HG03378 (cell line): Measurements from ENCODE around the gene RPRML.

Experiments used
- ATAC-seq: cut with Tn5 transposase; IDR thresholded peaks from one replicate; pipeline ENCODE4 v1.9.1; 2021; ENCODE audit warnings: mild to moderate bottlenecking, moderate library complexity; ENCODE audit not compliant: unreplicated experiment

RPRML gene

DNA sequence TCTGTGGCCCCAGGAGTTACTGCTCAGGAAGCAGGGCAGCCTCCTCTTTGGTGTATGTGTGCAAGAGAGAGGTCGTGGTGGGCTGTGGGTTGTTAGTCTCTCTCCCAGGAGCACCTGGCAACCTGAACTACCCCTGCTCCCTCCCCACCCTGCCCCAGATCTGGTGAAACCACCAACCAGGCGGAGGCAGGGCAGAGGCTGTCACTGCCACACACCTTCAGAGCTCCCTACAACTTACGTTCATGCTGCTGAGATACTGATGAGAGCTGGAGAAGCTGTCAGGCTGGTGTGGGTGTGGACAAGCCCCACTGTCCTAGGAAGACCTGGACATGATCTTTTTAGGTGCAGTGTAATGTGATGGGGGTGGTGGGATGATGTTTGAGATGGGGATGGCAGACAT lies 31.8 kb downstream of the RPRML start:
- ATAC-seq = no peak

DNA sequence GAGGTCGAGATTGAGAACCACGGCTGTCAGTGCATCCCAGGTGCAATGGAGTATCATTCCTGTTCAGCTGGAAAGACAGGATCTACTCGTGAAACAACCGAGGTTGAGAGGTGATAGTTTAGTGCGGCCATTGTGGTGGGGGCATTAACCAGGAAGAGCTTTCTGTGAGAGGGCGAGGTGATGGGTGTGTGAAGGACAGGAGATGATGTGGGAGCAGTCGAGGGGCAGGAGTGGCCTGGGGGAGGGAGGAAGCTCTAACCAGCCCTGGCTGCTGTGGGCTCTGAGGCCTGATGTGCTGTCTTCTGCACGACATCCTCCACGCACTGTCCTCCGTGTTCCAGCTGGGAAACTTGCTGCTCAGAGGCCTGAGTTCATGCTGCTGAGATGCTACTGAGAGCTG lies 34.1 kb downstream of the RPRML start:
- ATAC-seq = no peak

DNA sequence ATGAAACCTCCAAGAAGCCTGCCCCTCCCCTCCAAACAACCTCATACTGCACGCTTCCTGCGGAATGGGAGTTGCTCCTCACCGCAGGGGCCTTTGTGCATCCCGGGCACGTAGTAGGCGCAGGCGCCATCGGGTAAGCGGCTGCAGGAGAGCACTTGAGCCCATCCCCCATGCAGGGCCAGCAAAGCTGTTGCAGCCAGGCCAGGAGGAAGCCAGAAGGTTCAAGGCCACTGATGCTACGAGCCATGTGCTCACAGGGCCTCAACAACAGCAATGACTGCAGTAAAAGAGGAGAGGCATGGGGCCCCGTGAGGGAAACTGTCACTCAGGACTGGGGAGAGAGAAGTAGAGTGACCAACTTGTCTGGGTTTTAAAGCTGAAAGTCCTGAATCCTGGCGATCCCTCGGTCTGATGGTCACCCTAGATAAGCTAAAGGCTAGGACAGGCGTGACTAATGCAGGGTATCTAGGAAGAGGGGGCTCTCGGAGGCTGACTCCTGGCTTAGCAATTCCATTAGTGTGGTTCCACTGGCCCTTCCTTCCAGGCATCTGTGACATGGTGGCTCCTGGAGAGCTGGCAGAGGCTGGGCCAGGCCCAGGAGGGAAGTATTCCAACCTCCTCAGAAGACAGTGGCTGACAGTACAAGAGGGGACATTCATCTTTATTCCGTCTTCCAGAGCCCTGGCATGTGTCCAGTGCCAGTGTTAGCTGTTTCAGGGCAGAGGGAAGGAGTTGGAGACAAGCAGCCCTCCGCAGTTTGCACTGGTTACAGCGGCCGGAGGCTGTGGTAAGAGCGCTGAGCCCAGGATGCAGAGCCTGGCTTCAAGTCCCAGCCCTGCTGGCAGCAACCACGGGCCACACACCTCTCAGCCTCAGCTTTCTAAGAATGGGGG lies 35.3 kb downstream of the RPRML start:
- no peak for ATAC-seq

DNA sequence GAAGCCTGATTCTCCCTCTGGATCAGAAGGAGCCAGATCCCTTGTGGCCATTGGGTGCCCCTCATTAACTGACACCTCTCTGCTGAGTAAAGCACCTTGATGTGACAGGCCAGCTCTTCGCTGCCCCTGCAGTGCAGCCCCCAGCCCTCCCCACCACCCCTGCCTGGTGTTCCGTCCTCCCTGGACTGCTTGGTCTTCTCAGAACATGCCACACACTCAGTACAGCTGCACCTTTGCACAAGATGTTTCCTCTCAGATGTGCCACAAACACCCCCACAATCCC lies 35.9 kb downstream of the RPRML start:
- no peak for ATAC-seq

DNA sequence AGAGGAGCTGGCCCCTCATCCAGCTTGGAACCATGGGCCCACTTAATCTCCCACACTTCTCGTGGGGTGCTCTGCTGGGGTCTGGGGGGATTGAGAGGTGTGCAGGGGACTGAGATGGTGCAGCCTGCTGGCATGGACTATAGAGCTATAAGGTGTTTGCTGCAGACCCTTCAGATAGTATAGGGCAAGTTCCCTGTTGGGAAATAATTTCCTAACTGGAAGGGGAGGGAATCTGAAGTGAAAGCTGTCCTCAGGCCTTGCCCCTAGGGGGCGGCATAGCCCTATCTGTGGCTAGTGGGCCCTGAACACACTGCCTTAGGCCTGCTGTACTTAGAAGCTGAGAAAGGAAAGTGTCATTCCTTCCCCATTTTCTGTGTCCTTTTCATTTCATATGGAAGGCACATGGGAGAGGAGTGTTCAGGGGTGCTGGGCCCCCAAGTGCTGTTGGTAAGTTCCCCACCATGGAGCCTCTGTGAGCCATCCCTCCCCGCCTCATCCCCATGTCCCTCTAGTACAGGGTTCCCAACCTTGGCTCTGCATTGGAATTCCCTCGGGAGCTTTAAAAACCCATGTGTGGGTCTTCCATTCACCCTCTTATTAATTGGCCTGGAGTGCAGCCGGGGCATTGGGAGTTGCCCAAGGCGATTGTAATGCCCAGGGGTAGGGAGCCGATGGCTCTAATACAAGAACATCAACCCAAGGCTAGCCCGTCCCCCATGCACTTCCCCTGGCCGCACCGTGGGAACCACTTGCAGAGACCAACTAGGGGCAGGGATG lies 36.4 kb downstream of the RPRML start:
- ATAC-seq = no peak

DNA sequence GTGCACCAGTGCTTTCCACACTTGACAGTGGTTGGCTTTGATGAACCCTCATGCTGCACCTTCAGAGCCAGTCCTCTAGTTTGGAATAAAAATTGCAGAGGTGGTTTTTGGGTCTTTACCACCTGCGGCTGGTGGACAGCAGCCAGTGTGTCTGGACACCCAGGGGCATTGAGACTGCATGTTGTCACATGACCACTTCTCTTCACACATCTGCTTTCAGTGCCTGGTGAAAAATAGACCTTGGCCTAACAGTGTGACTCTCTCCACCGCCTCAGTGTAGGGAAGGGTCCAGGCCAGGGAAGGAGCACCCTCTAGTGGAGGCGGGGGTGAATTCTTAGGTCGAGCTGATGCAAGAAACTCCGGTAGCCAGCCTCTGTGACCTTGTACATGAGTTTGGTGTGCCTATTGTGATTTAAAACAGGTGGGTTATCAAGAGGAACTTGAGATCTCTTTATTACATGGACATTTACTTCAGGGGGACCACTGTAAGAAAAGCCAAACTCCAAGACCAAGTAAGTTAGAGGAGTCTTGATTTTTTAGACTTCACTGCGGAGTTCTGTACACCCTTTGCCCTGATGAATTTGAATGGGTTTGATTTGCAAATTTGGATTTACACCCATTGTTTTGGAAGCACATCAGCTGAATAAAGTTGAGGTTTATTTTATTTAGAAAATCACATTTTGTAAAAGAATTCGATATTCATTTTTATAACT lies 38.2 kb downstream of the RPRML start:
- ATAC-seq = no peak

DNA sequence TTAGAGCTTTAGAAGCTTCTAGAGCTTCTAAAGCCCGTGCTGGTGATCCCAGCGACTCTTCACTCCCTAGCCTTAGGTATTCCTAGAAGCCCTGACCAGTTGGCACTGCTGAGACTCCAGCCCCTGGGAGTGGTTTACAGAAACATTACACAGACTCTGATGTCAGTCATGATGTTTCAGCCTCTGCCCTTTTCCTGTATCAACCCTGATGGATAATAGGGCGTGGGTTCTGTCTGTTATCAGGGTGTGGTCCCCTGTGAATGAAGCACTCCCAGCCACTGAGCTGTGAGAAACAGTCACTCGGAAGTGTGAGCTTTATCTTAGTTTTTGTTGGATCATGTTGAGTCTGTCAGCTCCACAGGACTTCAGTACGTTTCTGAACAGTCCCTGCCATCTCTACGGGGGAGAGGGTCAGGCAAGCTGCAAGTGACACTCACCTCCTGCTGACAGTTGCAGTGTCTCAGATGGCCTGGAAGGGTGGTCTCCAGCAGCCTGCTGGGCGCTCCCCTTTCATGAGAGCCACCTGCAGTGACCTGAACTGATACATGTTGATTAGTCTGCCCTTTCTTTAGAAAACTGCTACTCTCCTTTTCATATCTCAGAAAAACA lies 43.3 kb downstream of the RPRML start:
- ATAC-seq = no peak

DNA sequence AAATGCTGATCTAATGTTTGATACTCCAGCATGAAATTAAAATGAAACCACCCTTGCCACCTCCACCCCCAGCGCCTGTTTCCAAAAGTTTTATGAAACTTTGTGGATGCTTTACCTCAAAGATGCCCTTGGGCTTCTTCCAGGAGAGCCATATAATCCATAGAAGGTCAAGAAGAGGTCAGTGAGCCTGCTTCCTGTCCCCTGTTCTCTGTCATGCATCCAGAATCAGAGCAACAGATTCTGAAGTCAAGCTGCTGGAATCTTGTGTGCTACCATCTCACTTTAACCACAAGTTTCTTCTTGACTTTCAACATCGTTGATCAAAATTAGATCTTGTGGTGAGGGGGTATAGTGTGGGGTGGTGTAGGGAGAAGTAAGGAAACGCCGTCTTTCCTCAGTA lies 47.5 kb downstream of the RPRML start:
- ATAC-seq = no peak

DNA sequence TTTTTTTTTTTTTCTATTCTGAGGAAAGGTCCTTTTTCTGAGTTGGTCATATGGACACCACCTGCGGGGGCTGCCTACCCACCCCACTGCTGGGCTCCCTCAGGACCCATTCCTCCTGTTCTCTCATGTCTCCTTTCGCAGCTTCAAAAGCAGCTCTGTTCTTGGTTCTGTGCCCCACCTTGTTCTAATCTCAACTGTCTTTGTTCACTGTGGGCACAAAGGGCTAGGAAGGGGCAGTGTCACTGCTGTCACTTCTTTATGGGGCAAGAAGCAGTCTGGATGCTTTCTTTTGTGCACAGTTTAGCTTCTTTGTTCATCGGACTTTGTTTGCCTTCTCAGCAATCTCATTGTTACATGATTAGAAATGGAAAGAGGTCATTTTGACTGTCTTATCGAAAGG lies 49.0 kb downstream of the RPRML start:
- no peak for ATAC-seq

DNA sequence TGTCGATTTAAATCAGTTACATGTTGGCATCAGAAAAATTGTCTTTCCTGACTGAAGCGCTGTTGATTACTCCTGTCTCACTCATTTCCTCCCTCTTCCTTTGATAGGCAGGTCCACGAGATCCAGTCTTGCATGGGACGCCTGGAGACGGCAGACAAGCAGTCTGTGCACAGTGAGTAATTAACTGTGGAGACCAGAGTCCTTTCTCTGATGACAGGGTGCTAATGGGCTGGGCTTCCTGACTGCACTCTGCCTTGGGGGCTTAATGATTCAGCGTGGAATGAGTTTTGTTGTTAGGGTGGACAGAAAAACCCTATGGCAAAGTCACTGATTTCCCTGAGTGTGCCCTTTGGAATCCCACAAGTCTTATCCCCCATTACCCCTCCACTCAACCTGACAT lies 49.6 kb downstream of the RPRML start:
- no peak for ATAC-seq

DNA sequence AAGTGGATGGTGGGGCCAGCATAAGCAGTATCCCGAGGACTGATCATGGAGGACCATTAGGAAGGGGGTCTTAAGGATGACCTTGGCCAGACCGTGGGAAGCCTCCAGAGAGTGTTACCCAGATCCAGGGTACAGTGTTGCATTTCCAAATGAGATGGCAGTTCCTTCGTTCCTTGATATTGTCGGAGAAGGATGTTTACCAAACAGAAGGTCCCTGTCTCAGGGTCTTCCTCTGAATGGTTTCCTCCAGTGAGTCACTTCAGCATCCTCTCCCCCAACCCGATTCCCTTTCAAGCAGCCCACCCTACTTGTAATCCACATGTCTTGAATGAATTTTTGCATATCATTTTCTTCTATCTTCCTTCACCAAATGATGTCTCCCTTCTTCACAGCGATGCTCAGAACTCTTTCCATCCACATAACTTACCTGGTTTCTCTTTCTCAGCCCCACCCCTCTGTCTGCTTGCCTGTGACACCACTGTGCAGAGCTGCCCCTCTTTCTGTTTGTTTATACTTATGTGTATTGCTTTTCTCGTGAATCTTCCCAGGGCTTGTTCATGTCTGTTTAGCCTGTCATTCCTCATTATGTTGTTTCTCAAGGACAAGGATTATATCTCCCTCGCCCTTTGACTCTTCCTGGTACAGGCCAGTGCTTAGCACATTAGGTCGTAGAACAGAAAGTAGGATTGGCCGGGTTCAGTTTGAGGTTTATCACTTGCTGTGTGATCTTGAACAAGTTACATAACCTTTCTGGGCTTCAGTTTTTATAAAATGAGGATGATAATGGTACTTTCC lies 50.4 kb downstream of the RPRML start:
- no peak for ATAC-seq
